K562 (cell line): Measurements from ENCODE around the gene CTSL. TPM values are rescaled to one million over a fixed set of nuclear protein-coding genes. Genes with fewer than 3 reads are reported as not detected.
A peak's percentile ranks its signal among the peaks of the same experiment; 100 is the strongest.

Experiments
- ATAC-seq: fragments of 200-7000 bp; cut with Tn5 transposase; 3 replicates; pipeline ENCODE4 v1.9.1; 2020; ENCODE audit warnings: moderate library complexity
- BruUV-seq: library from RNA; stranded (reverse); fragments of 400-500 nt; replicated peaks from 2 replicates; lab custom pipeline; 2021; lab: Mats Ljungman, UMichigan
- CTCF ChIA-PET: fragments of 300-600 bp; formaldehyde crosslinking; extraction: SDS; loops from one replicate; lab custom pipeline; 2021; ENCODE audit warnings: low intra/inter-chr PET ratio; lab: Yijun Ruan, JAX
- POLR2A ChIA-PET: fragments of 300-600, 350-650 bp; sonication (Branson Sonifier 250); formaldehyde crosslinking; extraction: SDS; loops from one replicate; lab custom pipeline; 2021; ENCODE audit warnings: antibody characterized with exemption, inconsistent platforms; lab: Yijun Ruan, JAX
- DNase-seq, 4 experiments: peaks; one replicate each; pipeline versions ENCODE4 v3.0.0 to v3.0.0-alpha.2; 2011 to 2018; ENCODE audit warnings: low spot score in 3 of 4, mixed read lengths in 3 of 4; ENCODE audit errors: extremely low read depth in 1 of 4
- FAIRE-seq: peaks from 2 replicates; lab custom pipeline; 2011; peaks lifted over from hg19 to GRCh38; lab: Jason Lieb, UNC
- H2AFZ ChIP-seq: 2 replicates; pipeline ENCODE4 v1.6.0; 2011; ENCODE audit warnings: low read depth, low read length, control low read depth, inconsistent platforms
- H3K27ac ChIP-seq: fragments of 200-600 bp; 3 replicates; pipeline ENCODE4 v1.8.0; 2011; ENCODE audit warnings: low read depth, mild to moderate bottlenecking, control low read depth, inconsistent platforms, low read length, moderate library complexity, mixed read lengths; ENCODE audit errors: extremely low read depth
- H3K27me3 ChIP-seq, 2 experiments: fragments of 300-600 bp in 1 of 2; 2 replicates in 1 of 2; 3 replicates in 1 of 2; pipeline versions ENCODE4 v1.6.0 to v1.8.0; 2011; ENCODE audit warnings: inconsistent platforms in 2 of 2, low read length in 2 of 2, mild to moderate bottlenecking in 1 of 2, mixed read lengths in 1 of 2, moderate library complexity in 1 of 2; ENCODE audit not compliant: control insufficient read depth in 2 of 2, insufficient read depth in 2 of 2
- H3K36me3 ChIP-seq: fragments of 300-600 bp; 3 replicates; pipeline ENCODE4 v1.8.0; 2011; ENCODE audit warnings: mild to moderate bottlenecking, low read length, inconsistent platforms; ENCODE audit not compliant: control insufficient read depth, insufficient read depth
- H3K4me1 ChIP-seq, 2 experiments: fragments of 200-600 bp in 1 of 2; replicated peaks in 1 of 2; 2 replicates in 1 of 2; 3 replicates in 1 of 2; pipeline versions ENCODE4 v1.5.1 to v1.8.0; 2011; ENCODE audit warnings: inconsistent platforms in 2 of 2, low read length in 2 of 2, mild to moderate bottlenecking in 1 of 2, mixed read lengths in 1 of 2, moderate library complexity in 1 of 2; ENCODE audit not compliant: control insufficient read depth in 2 of 2, insufficient read depth in 2 of 2
- H3K4me2 ChIP-seq: 2 replicates; pipeline ENCODE4 v1.6.1; 2011; ENCODE audit warnings: low read length, control low read depth, inconsistent platforms, mixed read lengths; ENCODE audit not compliant: insufficient read depth
- H3K4me3 ChIP-seq: fragments of 200-600 bp; sonication (generic), shearing (Covaris generic); 2 replicates; pipeline ENCODE4 v1.5.1; 2016; ENCODE audit warnings: control low read depth, inconsistent platforms
- H3K79me2 ChIP-seq: fragments of 200-600 bp; 3 replicates; pipeline ENCODE4 v1.8.0; 2011; ENCODE audit warnings: low read length, inconsistent platforms; ENCODE audit not compliant: control insufficient read depth, insufficient read depth
- H3K9ac ChIP-seq, 2 experiments: 2 replicates each; pipeline versions ENCODE4 v1.6.0 to v1.6.1; 2011; ENCODE audit warnings: low read depth in 2 of 2, low read length in 2 of 2, control low read depth in 1 of 2, inconsistent platforms in 1 of 2, mild to moderate bottlenecking in 1 of 2, mixed read lengths in 1 of 2; ENCODE audit not compliant: insufficient read depth in 1 of 2
- H3K9me1 ChIP-seq: one replicate; pipeline ENCODE4 v1.6.0; 2011; ENCODE audit warnings: inconsistent platforms, mild to moderate bottlenecking, low read length, moderate library complexity; ENCODE audit not compliant: control insufficient read depth, insufficient read depth
- H3K9me3 ChIP-seq: replicated peaks from 2 replicates; pipeline ENCODE4 v1.5.1; 2011; ENCODE audit warnings: low read depth, low read length, inconsistent platforms; ENCODE audit not compliant: control insufficient read depth, insufficient read depth
- H4K20me1 ChIP-seq: replicated peaks from 2 replicates; pipeline ENCODE4 v1.6.1; 2011; ENCODE audit warnings: low read length, inconsistent platforms, mixed read lengths; ENCODE audit not compliant: control insufficient read depth, insufficient read depth
- BCLAF1 ChIP-seq, 2 experiments: fragments of 450-650 bp in 1 of 2; IDR thresholded peaks; 2 replicates each; pipeline ENCODE4 v1.6.1; 2011 to 2017; ENCODE audit warnings: low read depth in 2 of 2, antibody characterized with exemption in 1 of 2, borderline replicate concordance in 1 of 2, low read length in 1 of 2, mild to moderate bottlenecking in 1 of 2, mixed read lengths in 1 of 2; ENCODE audit not compliant: control insufficient read depth in 1 of 2
- BCOR ChIP-seq: fragments of 450-650 bp; IDR thresholded peaks from 2 replicates; pipeline ENCODE4 v1.6.1; 2016
- GTF2A2 ChIP-seq: IDR thresholded peaks from 2 replicates; pipeline ENCODE4 v1.6.1; 2016; ENCODE audit warnings: mild to moderate bottlenecking, missing genetic modification characterization, missing compliant biosample characterization
- POU5F1 ChIP-seq: fragments of 150-350 bp; IDR thresholded peaks from 2 replicates; pipeline ENCODE4 v1.6.1; 2014; ENCODE audit warnings: borderline replicate concordance, low read length, low read depth, mild to moderate bottlenecking; ENCODE audit not compliant: partially characterized antibody
- SMARCB1 ChIP-seq: IDR thresholded peaks from 2 replicates; pipeline ENCODE4 v1.6.1; 2011; ENCODE audit warnings: improper control_type of control experiment, low read depth; ENCODE audit not compliant: insufficient read length
- SMC3 ChIP-seq: conservative IDR thresholded peaks from 2 replicates; pipeline ENCODE4 v1.6.1; 2011; ENCODE audit warnings: low read depth, low read length, improper control_type of control experiment; ENCODE audit not compliant: insufficient read depth
- SPI1 ChIP-seq: IDR thresholded peaks from 2 replicates; pipeline ENCODE4 v1.6.1; 2011; ENCODE audit warnings: low read depth, low read length, control low read depth, borderline replicate concordance
- SRF ChIP-seq, 2 experiments: fragments of 250-450, 450-650 bp in 1 of 2; sonication (Bioruptor Pico) in 1 of 2; sonication (generic) in 1 of 2; formaldehyde crosslinking; IDR thresholded peaks; 2 replicates each; pipeline versions ENCODE4 v1.5.0 to v1.5.1; 2020 to 2022; ENCODE audit warnings: mild to moderate bottlenecking in 1 of 2, missing genetic modification reagents in 1 of 2
- STAG1 ChIP-seq: sonication (generic); formaldehyde crosslinking; IDR thresholded peaks from 2 replicates; pipeline ENCODE4 v1.5.0; 2020; ENCODE audit warnings: missing genetic modification reagents, borderline replicate concordance
- TCF7L2 ChIP-seq: fragments of 150-350 bp; IDR thresholded peaks from 2 replicates; pipeline ENCODE4 v1.6.1; 2016; ENCODE audit warnings: low read depth, mild to moderate bottlenecking, low read length, moderate library complexity
- ZBTB33 ChIP-seq: sonication (generic); formaldehyde crosslinking; IDR thresholded peaks from 2 replicates; pipeline ENCODE4 v1.8.1; 2023; ENCODE audit warnings: mild to moderate bottlenecking, missing genetic modification reagents
- ZNF324 ChIP-seq: fragments of 250-450 bp; sonication (Bioruptor Pico); IDR thresholded peaks from 2 replicates; pipeline ENCODE4 v1.4.0; 2020; ENCODE audit warnings: mild to moderate bottlenecking
- WGBS: fragments of 100-300 bp; shearing (Covaris generic); methylation state at CpG from one replicate; pipeline ENCODE4 v1.1.6; 2016; ENCODE audit warnings: low coverage, mixed read lengths; ENCODE audit not compliant: insufficient coverage; ENCODE audit errors: missing lambda C conversion rate; 5-methylcytosine and 5-hydroxymethylcytosine counted together
- in situ Hi-C: fragments of 300-500 bp; cut with MboI; formaldehyde crosslinking; loops from 4 replicates; pipeline ENCODE4 v1.15.0; 2018; ENCODE audit warnings: inconsistent platforms, mixed read lengths
- intact Hi-C: fragments of 100-400 bp; cut with micrococcal nuclease; formaldehyde crosslinking; loops from 2 replicates; pipeline ENCODE4 v1.14.2; 2022
- polyA plus RNA-seq, 8 experiments: library from polyadenylated mRNA; depleted of rRNA in 4 of 8; stranded (reverse) in 5 of 8; unstranded in 3 of 8; fragments of >200 nt; fragmentation: Nextera tagmentation in 2 of 8; fragmentation: Illumina TruSeq in 1 of 8; extraction: Ambion mirVana in 2 of 8; extraction: Trizol in 1 of 8; gene quantifications; 2 replicates each; pipeline versions ENCODE4 v1.2.1 to v1.2.3, GENCODE V29; 2011 to 2014; ENCODE audit warnings: inconsistent platforms in 1 of 8, missing spikeins in 1 of 8
- total RNA-seq, 7 experiments: library from RNA; depleted of rRNA in 6 of 7; stranded (reverse); fragments of >200 nt in 6 of 7; fragmentation: Illumina TruSeq in 2 of 7; extraction: Trizol in 2 of 7; gene quantifications; 2 replicates each; pipeline versions ENCODE4 v1.2.1 to v1.2.3, GENCODE V29; 2011 to 2021; ENCODE audit warnings: low replicate concordance in 1 of 7
- TF ChIP-seq, protein P1 (sequence below): fragments of 450-650 bp; conservative IDR thresholded peaks from 2 replicates; pipeline ENCODE4 v1.6.1; 2016; ENCODE audit warnings: missing genetic modification characterization, low read depth, mild to moderate bottlenecking, control low read depth, missing compliant biosample characterization

The CTSL gene
- total and polyA plus RNA-seq, 9 of the 15 experiments (the other 6 are each of a cell fraction or from before 2014, with no cell fraction given): 55.9 to 165 (median 93.7) TPM

- Histone ChIP-seq H3K9ac (no peak overlapping the region), H3K79me2 (no peaks in the 10 kb centered on the region), H3K4me2 (no peak overlapping the region), H3K27ac (no peak overlapping the region), H3K9me3 (no peaks in the 10 kb centered on the region), H4K20me1 (no peaks in the 10 kb centered on the region), H3K36me3 (peaks cover 7% of the 10 kb centered on the region; the same call in 1 of the 3 replicates), H2AFZ (no peak overlapping the region), H3K27me3 (no peaks in the 10 kb centered on the region), H3K4me1 (peaks cover 10% of the 10 kb centered on the region in 2 experiments; a peak in 4 of 5 replicates), H3K4me3 (no peak overlapping the region), H3K9me1 (peaks cover 2% of the 10 kb centered on the region)
- peak; percentile 47 to 69 (median 57) for DNase-seq
- ATAC-seq: peak; percentile 63
- CTCF ChIA-PET: interaction anchor here (1.8 kb wide), 1 partner anchor 134 kb away, joined by 7 read pairs; no protein-coding TSS in a partner anchor
- POLR2A ChIA-PET: no interaction called here
- intact Hi-C loops: loop anchor here (1.0 kb wide), 1 partner anchor 134 kb away; no protein-coding TSS in a partner anchor
- BruUV-seq: no TSS peak
- 48% methylated on average over 8 of the region's 9 CpGs for WGBS
- in situ Hi-C loops: loop anchor here (5.0 to 25.0 kb wide), 3 partner anchors 133 to 633 kb away; no protein-coding TSS in a partner anchor
- peak; percentile 83 for FAIRE-seq
- TF ChIP-seq BCLAF1 (IDR thresholded peaks at IDR 0.05; ENCODE audit: borderline replicate concordance in 1 of 2, control insufficient read depth in 1 of 2, low read depth in 2 of 2, low read length in 1 of 2): no peak
- TF ChIP-seq BCOR: no peak
- TF ChIP-seq SRF (CRISPR knock-in tag; IDR thresholded peaks at IDR 0.05): no peak
- TF ChIP-seq POU5F1: no peak
- TF ChIP-seq SMC3: peak; percentile 83
- TF ChIP-seq ZNF324 (CRISPR knock-in tag): no peak
- TF ChIP-seq GTF2A2 (tag): no peak
- peak; percentile 17; the same call in 1 of the 2 replicates for TF ChIP-seq STAG1 (CRISPR knock-in tag)
- TF ChIP-seq, protein P1, sequence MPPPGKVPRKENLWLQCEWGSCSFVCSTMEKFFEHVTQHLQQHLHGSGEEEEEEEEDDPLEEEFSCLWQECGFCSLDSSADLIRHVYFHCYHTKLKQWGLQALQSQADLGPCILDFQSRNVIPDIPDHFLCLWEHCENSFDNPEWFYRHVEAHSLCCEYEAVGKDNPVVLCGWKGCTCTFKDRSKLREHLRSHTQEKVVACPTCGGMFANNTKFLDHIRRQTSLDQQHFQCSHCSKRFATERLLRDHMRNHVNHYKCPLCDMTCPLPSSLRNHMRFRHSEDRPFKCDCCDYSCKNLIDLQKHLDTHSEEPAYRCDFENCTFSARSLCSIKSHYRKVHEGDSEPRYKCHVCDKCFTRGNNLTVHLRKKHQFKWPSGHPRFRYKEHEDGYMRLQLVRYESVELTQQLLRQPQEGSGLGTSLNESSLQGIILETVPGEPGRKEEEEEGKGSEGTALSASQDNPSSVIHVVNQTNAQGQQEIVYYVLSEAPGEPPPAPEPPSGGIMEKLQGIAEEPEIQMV (tag): no peak
- TF ChIP-seq SMARCB1: no peak
- no peak for TF ChIP-seq TCF7L2
- peak; percentile 29; the same call in 1 of the 2 replicates for TF ChIP-seq ZBTB33 (CRISPR knock-in tag)
- peak; percentile 23; the same call in 1 of the 2 replicates for TF ChIP-seq SPI1
Measured at GRCh38 chr9:87678650-87679355, 47.1 kb upstream of the CTSL start.
